Daoy (cell line): Measurements from ENCODE around the gene CNPY1. TPM values are rescaled to one million over a fixed set of nuclear protein-coding genes. Genes with fewer than 3 reads are reported as not detected.
A peak's percentile ranks its signal among the peaks of the same experiment; 100 is the strongest.

ENCODE experiments used
- DNase-seq: peaks from one replicate; pipeline ENCODE4 v3.0.0-alpha.2; 2015; ENCODE audit warnings: low read depth
- total RNA-seq: library from RNA; depleted of rRNA; stranded (reverse); fragments of >200 nt; shearing (Covaris generic); gene quantifications from 2 replicates; pipeline ENCODE4 v1.2.3, GENCODE V29; 2014

The CNPY1 gene
- total RNA-seq, 1 experiment from 2014 or later: 2.7 TPM

GRCh38 chr7:155558961-155559360, 12.6 kb upstream of the CNPY1 start:
- DNase-seq: no peak

GRCh38 chr7:155558351-155558750, 12.0 kb upstream of the CNPY1 start:
- DNase-seq: no peak

- DNase-seq: no peak
Measured at GRCh38 chr7:155557778-155558177, 11.4 kb upstream of the CNPY1 start.

GRCh38 chr7:155556763-155557162, 10.4 kb upstream of the CNPY1 start:
- no peak for DNase-seq

GRCh38 chr7:155555116-155555695, 8.8 kb upstream of the CNPY1 start:
- no peak for DNase-seq

- no peak for DNase-seq
Measured at GRCh38 chr7:155553871-155554270, 7.5 kb upstream of the CNPY1 start.

GRCh38 chr7:155551785-155552611, 5.6 kb upstream of the CNPY1 start:
- DNase-seq: no peak

GRCh38 chr7:155550916-155551315, 4.6 kb upstream of the CNPY1 start:
- DNase-seq: no peak

GRCh38 chr7:155549226-155549625, 2.9 kb upstream of the CNPY1 start:
- no peak for DNase-seq

- no peak for DNase-seq
Measured at GRCh38 chr7:155547161-155547791, 917 bp upstream of the CNPY1 start.

- no peak for DNase-seq
Measured at GRCh38 chr7:155545348-155545747, 1.0 kb downstream of the CNPY1 start.

- no peak for DNase-seq
Measured at GRCh38 chr7:155544485-155544884, 1.9 kb downstream of the CNPY1 start.

- no peak for DNase-seq
Measured at GRCh38 chr7:155543926-155544325, 2.4 kb downstream of the CNPY1 start.

- peak; percentile 55 for DNase-seq
Measured at GRCh38 chr7:155543011-155543876, 3.1 kb downstream of the CNPY1 start.

GRCh38 chr7:155541986-155542675, 4.2 kb downstream of the CNPY1 start:
- DNase-seq: no peak

- DNase-seq: no peak
Measured at GRCh38 chr7:155540553-155540952, 5.8 kb downstream of the CNPY1 start.

GRCh38 chr7:155538293-155538692, 8.1 kb downstream of the CNPY1 start:
- no peak for DNase-seq

- DNase-seq: no peak
Measured at GRCh38 chr7:155536451-155536850, 9.9 kb downstream of the CNPY1 start.

GRCh38 chr7:155534691-155535090, 11.7 kb downstream of the CNPY1 start:
- DNase-seq: no peak

GRCh38 chr7:155533827-155534690, 12.3 kb downstream of the CNPY1 start:
- DNase-seq: peak; percentile 78
